HG02642 (cell line): ENCODE results near the gene RPS14.
"Not testable (repeated sequence)": the region's sequence is repeated elsewhere in the genome, so short reads cannot be mapped to it uniquely, and the experiment has no call there.

Experiments used
- ATAC-seq: cut with Tn5 transposase; IDR thresholded peaks from one replicate; pipeline ENCODE4 v1.9.1; 2021; ENCODE audit warnings: mild to moderate bottlenecking; ENCODE audit not compliant: unreplicated experiment, poor library complexity

Gene RPS14

DNA sequence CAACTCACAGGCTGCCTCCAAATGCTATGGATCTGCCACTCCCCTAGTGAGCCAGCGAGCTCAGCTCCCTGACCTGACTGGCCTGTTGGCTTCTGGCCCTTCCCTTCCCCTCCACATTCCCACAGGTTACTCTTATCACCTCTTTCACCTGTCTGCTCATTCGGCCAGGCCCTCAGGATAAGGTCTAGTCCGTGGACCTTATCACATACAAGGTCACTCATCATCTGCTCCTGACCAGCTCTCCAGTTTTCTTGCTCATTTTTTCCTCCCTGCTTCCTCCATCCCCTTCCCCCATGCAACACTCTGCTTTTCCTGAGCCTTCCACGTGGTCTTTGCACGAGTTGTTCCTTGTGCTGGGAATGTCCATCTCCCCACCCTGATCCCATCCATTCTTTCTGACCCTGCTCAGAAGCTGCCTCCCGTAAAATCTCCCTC lies 32.5 kb upstream of the RPS14 start:
- no peak for ATAC-seq

DNA sequence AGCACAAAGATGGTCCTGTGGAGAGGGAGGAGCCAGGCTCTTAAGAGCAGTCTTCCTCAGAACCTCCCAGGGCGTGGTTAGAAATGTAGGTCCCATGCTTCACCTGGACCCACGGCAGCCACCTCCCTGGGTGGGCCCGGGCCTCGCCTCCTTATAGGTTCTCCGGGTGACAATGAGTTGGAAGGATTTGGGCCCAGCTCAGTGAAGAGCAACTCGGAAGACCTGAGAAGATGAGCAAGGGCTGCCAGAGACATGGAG lies 32.1 kb upstream of the RPS14 start:
- no peak for ATAC-seq

DNA sequence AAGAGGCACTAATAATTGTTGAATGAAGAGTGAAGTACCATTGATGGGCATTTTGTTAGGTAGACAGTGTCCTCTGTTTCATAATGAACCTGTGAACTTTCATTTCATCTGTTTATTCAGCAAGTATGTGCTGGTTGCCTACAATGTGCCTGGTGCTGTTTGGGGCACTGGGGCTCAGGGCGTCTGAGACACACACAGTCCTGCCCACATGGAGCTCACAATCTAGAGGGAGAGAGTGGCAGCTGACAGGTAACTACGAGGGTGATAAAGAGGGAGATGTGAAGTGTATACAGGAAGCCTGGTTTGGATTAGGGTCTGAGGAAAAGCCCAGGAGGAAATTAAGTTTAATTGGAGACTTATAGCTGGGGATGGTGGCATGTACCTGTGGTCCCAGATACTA lies 29.9 kb upstream of the RPS14 start:
- no peak for ATAC-seq

DNA sequence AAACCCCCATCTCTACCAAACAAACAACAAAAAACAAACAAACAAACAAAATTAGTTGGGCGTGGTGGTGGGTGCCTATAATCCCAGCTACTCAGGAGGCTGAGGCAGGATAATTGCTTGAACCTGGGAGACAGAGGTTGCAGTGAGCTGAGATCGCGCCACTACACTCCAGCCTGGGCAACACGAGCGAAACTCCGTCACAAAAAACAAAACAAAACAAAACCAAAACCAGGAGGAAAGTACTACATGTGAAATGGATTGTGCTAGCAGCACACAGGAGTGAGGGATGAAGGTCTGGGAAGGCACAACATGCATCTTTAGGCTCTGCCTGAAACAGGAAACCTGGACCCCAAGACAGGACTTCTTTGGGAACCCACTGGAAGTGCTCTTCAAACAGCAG lies 27.0 kb upstream of the RPS14 start:
- not testable (repeated sequence) for ATAC-seq

DNA sequence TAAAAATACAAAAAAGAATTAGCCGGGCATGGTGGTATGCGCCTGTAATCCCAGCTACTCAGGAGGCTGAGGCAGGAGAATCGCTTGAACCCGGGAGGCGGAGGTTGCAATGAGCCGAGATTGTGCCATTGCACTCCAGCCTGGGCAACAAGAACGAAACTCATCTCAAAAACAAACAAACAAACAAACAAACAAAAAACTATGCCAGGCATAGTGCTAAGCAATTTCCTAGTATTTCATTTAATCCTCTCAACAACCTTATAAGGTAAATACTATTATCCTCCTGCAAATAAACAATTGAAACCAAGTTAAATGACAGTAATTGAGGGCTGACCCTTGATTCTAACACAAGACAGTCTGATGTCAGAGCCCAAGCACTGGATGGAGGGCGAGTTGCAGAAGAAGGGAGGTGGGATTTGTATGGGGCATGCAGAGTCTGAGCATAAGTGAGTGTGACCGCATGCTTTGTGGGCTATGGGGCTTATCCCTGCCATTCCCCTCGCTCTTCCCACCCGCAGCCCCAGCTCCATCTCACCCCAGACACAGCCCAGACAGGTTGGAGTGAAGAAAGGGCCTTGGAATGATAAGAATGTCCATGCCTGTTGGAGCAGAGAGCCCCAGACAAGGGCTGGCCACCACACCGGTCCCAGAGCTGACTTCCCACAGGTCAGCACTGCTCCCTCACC lies 24.3 kb upstream of the RPS14 start:
- no peak for ATAC-seq

DNA sequence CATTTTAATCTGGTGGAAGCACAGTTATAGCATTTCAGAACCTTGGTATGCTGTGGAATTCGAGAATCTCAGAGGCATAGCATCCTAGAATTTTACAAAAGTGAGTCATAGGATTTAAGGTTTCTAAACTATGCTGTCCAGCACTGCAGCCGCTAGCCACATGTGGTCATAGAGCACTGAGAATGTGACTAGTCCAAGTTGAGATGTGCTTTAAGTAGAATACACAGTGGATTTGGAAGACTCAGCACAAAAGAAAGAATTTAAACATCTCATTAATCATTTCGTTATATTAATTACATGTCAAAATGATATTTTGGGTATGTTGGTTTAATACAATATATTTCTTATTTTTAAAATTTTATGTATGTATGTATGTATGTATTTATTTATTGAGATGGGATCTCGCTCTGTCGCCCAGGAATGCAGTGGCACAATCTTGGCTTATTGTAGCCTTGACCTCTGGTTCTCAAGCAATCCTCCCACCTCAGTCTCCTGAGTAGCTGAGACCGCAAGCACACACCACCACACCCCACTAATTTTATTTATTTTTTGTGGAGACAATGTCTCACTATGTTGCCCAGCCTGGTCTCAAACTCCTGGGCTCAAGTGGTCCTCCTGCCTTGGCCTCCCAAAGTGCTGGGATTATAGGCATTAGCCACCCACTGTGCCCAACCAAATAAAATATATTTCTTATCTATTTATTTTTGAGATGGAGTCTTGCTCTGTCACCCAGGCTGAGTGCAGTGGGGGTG lies 20.4 kb upstream of the RPS14 start:
- no peak for ATAC-seq

DNA sequence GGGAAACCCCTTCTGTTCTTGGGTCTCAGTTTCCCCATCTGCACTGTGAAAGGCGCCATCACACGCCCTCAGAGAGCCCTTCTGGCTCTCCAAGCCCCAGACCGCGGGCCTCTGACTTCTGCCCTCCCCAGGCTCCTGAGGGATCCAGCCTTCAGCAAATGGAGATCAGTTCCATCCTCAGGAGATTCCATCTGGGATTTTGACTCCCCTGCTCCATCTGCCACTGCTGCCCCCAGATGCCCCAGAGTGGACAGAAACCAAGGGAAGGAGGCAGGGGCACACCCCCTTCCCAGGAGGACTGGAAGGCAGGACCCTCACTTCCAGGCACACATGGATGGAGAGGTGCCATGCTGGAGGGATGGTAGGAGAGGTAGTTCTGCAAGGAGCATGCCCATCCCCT lies 18.7 kb upstream of the RPS14 start:
- no peak for ATAC-seq

DNA sequence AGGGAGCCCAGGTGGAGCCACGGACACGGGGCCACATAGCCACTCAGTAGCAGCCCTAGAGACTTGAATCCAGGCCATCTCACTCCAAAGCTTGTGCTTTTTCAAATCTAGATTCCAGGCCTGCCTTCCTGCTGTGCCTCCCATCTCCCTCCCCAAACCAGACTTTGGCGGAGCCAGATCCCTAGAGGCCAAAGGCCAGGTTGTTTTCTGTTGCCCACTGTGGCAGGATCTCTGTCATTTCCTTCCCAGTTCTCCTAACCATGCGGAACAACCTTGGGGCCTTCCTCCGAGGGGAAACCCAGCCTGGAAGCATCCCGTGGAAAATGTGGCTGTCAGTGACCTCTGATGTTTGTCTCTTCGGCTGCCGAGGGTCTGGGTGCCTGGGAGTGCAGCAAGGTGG lies 16.4 kb upstream of the RPS14 start:
- no peak for ATAC-seq

DNA sequence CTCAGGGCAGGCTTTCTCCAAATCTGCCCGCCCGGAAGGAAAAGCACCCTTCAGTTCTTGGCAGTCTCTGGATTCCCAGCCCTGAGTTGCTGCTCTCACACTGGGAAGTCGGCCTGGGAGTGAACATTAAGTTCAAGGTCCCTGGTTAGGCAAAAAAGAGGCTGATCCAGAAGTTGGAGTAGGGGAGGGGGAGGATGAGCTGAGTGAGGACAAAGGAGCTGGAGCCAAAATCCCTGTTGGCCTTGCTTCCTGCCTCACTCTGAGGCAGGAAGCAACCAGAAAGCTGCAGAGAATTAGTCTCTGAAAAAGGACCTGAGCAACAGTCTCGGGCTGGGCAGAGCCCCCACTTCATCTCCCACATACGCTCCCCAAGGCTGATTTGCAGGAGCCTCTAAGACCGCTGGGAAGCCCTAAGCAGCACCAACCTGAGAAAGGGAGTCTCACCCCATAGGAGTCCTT lies 15.0 kb upstream of the RPS14 start:
- ATAC-seq: no peak

DNA sequence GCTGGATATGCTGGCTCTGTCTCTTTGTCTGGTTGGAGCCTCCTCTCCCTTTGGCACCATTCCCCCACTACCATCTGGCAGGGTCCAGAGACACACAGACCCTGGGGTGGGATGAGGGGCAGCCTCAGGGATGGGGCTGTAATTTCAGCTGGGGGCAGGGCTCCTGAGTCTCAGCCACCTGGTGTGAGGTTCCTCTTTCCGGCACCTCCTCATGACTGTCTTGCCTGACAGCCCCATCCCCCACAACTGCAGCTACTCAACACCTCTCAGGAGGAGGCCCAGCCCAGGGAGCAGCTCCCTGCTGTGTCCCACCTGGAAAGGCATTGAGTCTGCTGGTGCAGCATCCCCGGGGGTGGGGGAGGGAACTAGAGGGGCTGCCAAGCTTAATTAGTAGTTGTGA lies 11.7 kb upstream of the RPS14 start:
- ATAC-seq: peak; percentile 72

DNA sequence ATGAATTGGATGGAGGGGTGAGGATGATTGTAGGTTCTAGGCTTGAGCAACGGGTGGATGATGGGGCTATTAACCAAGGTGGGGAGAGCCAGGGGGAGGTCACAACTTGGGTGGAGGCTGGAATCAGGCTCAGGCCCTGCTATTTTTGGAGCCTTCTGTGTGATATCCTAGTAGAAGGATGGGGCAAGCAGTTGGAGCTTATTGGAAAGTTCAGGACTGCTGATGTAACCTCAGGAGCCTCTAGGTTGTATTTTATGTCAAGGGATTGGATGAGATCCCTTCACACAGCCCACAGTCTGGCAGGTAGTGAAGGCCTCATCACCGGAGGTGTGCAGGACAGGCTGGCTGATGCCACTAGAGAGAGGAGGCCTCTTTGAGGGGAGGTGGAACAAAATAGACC lies 11.2 kb upstream of the RPS14 start:
- ATAC-seq: no peak

DNA sequence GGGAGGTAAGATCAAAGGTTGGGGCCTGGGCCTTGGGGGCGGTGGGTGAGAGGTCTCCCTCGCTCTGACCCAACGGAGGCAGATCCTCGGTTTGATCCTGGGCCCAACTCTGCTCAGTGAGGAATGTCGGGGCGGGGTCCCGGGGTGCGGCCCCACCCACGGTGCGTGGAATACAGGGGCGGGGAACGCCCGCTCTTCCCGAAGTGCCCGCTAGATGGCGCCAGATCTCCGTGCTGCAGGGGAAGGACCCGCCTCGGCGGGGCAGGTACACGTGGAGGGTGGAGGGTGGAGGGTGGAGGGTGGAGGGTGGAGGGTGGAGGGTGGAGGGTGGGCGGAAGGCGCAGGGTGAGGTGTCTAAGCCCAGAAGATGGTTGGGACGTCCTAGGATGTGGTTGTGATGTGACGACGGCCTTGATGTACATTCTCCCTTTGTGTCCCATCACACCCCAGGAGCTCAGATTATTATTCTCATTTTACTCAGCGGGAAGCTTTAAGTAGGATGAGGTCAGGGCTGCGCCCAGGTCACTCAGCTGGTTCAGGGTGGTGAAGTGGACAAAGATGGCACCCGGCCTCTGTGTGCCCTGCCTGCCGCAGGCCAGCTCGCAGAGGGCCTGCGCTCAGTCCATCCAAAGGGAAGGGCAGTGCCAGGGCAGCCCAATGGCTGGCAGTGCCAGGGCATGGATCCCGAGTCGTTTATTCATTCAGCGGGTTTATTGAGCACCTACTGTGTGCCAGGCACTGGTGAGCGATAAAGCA lies 9.4 kb upstream of the RPS14 start:
- ATAC-seq: peak; percentile 80

DNA sequence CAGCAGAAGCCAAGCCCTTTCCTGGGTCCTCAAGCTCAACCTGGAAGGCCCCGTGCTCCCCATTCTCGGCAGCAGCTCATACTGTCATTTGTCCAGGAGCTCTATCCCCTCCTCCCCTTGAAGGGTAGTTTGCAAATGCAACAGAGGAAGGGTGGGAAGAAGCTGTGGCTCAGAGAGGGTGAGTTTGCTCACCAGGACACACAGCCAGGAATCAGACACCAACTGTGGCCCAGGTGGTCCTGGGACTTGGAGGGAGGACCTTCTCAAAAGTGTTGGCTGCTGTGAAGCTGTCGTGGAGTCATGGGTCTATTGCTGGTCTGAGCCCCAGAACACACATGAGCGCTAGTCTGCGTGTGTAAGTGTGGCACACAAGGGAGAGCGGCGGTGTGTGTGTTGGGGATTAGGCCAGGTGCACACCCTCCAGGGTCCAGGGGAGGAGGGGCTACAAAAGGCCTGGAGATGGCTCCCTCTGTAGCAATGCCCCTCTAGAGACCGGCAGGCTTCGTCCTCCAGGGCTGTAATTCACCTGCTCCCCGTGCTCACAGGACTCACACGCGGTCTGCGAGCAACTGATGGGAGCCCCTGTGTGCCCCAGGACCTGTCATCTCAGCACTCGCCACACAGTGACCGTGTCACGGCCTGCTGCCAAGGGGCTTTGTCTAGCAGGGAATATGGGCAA lies 8.2 kb upstream of the RPS14 start:
- no peak for ATAC-seq

DNA sequence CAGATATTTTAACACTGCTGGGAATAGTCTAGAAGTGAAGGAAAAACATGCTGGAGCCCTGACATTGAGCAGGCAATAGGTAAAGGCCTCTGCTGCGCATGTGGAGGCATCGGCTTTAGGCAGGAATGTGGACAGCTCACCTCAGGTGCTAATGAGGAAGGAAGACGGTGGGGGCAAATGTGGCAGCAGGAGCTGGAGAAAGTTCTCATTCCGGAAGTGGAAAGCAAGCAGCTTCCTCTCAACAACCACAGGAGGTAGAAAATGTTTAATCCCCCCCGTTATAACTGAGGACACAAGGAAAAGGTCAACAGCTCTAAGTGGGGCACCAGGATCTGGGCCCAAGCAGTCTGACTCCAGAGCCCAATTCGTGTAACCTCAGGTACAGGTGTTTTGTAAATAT lies 7.6 kb upstream of the RPS14 start:
- ATAC-seq: no peak

DNA sequence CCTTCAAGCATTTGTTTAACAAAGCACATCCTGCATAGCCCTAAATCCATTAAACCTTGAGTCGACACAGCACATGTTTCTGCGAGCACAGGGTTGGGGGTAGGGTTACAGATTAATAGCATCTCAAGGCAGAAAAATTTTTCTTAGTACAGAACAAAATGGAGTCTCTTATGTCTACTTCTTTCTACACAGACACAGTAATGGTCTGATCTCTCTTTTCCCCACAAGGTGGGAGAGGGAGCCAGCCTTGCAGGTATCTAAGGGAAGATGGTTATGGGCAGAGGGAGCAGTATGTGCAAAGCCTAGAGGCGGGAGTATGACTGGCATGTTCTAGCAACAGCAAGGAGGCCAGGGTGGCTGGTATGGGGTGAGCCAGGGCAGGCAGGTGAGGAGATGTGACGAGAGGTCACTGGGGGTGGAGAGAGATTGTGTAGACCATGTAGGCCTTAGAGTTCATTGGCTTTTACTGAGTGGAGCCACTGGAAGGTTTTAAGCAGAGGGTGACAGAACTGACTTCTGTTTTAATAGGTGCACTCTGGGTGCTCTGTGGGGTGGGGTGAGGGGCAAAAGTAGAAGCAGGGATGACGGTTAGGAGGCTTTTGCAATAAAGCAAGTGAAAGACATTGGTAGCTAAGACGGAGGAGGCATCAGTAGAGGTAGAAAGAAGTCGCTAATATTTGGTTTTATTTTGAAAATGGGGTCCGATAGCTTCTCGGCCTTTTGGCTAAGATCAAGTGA lies 5.1 kb upstream of the RPS14 start:
- no peak for ATAC-seq

DNA sequence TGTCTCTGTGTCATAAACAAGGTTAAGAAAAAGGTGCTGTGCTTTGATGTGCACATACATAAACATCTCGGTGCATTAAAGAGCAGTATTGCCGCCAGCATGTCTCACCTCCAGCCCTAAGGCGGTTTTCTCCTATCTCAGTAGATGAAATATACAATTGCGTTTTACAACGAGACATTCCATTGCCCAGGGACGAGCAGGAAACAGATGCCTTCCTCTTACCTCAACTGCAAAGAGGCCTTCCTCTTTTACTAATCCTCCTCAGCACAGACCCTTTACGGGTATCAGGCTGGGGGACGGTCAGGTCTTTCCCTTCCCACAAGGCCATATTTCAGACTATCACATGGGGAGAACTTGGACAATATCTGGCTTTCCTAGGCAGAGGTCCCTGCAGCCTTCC lies 4.5 kb upstream of the RPS14 start:
- not testable (repeated sequence) for ATAC-seq

DNA sequence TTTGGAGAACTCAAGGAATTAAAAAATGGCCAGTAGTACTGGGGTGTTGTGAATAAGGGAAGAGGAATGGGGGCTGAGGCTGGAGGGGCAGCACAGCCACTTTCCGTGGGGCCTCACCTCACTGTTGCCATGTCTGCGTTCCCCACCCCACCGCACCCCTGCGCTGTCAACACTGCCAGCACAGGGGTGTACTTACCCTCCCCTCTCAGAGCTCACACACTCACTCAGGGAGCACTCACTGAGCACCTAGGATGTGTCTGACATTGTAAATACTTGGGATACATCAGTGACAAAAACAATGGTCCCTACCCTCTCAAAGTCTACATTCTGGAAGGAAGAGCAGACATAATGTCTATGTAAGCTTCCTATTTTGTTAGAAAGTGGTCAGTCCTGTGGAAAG lies 3.4 kb upstream of the RPS14 start:
- no peak for ATAC-seq

DNA sequence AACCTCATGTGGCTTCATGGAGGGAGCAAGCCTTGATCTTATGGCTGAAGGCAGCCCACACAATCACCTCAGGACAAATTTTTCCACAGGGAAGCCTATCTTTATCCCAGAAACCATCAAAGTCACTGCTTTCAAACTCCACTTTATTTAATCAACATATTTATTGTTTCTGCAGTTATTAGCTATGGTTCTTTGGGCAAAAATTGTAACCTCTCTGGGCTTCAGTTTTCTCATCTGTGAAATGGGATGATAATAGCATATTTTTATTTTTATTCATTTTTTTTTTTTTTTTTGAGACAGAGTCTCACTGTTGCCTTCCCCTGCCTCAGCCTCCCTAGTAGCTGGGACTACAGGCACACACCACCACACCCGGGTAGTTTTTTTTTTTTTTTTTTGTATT lies 2.1 kb upstream of the RPS14 start:
- no peak for ATAC-seq

DNA sequence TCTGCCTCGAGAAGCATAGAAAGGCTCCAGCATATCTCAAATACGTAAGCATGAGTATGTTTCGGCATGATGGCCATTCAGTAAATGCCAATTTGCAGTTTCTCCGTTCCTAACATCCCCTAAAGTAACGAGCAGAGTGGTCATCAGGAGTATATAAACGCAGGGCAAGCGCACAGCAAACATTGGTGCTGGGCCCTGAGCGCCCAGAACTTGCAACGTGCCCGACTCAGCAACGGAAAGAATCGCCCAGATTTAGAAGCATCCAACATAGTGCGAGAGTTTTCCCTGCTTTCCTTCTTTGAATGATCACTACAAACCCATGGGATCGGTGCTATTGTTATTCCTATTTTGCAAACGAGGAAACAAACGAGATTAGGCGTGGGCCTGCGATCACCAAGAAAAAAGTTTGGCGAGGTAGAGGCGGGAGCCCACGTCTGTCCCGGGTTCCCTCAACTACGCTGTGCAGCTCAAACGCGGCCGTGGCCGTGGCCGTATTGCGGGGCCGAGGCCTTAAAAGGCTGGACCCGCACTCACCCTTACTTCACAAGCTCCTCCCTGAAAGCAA lies 505 bp downstream of the RPS14 start:
- ATAC-seq: peak; percentile 40

DNA sequence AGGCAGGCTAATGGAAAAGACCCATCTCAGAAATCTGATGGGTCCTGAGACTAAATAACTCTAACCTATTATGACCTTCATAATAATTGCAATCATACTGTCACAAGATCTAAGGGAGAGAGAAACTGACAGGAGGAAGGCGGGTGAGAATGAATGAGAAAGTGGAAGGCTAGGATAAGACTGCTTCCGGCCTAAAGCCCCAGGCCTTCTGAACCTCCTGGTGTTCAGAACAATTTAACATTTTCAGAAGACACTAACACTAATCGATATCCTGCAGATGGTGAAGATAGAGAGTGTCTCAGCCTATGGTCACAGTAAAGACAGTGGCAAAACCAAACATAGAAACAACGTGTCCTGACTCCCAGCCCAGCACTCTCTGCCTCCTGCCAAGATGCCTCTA lies 1.2 kb downstream of the RPS14 start:
- no peak for ATAC-seq
